NCI-H69 (cell line): Measurements from ENCODE around the gene TMEM272.

Source experiments
- DNase-seq: peaks from one replicate; lab custom pipeline; 2025; lab: John Stamatoyannopoulos, UW

Gene TMEM272

GRCh38 chr13:51780099-51780498, 64.9 kb downstream of the TMEM272 start:
- no peak for DNase-seq

GRCh38 chr13:51778392-51778791, 66.6 kb downstream of the TMEM272 start:
- peak; percentile 57 for DNase-seq

- DNase-seq: no peak
Measured at GRCh38 chr13:51777921-51778320, 67.1 kb downstream of the TMEM272 start.

GRCh38 chr13:51776179-51776578, 68.8 kb downstream of the TMEM272 start:
- DNase-seq: no peak

GRCh38 chr13:51773515-51773914, 71.5 kb downstream of the TMEM272 start:
- DNase-seq: no peak

GRCh38 chr13:51772781-51773180, 72.2 kb downstream of the TMEM272 start:
- no peak for DNase-seq

GRCh38 chr13:51772105-51772455, 72.9 kb downstream of the TMEM272 start:
- no peak for DNase-seq

GRCh38 chr13:51771418-51772104, 73.4 kb downstream of the TMEM272 start:
- DNase-seq: peak; percentile 51

- DNase-seq: peak; percentile 70
Measured at GRCh38 chr13:51770681-51771417, 74.1 kb downstream of the TMEM272 start.

GRCh38 chr13:51770160-51770559, 74.8 kb downstream of the TMEM272 start:
- no peak for DNase-seq

GRCh38 chr13:51769455-51770127, 75.4 kb downstream of the TMEM272 start:
- no peak for DNase-seq

GRCh38 chr13:51768976-51769375, 76.0 kb downstream of the TMEM272 start:
- DNase-seq: no peak

- no peak for DNase-seq
Measured at GRCh38 chr13:51768378-51768921, 76.5 kb downstream of the TMEM272 start.

- DNase-seq: peak; percentile 3
Measured at GRCh38 chr13:51767100-51767499, 77.9 kb downstream of the TMEM272 start.

- no peak for DNase-seq
Measured at GRCh38 chr13:51765142-51765515, 79.8 kb downstream of the TMEM272 start.

GRCh38 chr13:51764184-51765141, 80.5 kb downstream of the TMEM272 start:
- peak; percentile 49 for DNase-seq

GRCh38 chr13:51763486-51763885, 81.5 kb downstream of the TMEM272 start:
- DNase-seq: no peak
